HG03159 (cell line): Measurements from ENCODE around the gene CDC26.
A peak's percentile ranks its signal among the peaks of the same experiment; 100 is the strongest.
"Not testable (repeated sequence)": the region's sequence is repeated elsewhere in the genome, so short reads cannot be mapped to it uniquely, and the experiment has no call there.

ENCODE experiments used
- ATAC-seq: cut with Tn5 transposase; IDR thresholded peaks from one replicate; pipeline ENCODE4 v1.9.1; 2021; ENCODE audit warnings: mild to moderate bottlenecking, moderate library complexity; ENCODE audit not compliant: unreplicated experiment

The CDC26 gene

GRCh38 chr9:113296247-113296646 lies 20.9 kb upstream of the CDC26 start:
- not testable (repeated sequence) for ATAC-seq

DNA sequence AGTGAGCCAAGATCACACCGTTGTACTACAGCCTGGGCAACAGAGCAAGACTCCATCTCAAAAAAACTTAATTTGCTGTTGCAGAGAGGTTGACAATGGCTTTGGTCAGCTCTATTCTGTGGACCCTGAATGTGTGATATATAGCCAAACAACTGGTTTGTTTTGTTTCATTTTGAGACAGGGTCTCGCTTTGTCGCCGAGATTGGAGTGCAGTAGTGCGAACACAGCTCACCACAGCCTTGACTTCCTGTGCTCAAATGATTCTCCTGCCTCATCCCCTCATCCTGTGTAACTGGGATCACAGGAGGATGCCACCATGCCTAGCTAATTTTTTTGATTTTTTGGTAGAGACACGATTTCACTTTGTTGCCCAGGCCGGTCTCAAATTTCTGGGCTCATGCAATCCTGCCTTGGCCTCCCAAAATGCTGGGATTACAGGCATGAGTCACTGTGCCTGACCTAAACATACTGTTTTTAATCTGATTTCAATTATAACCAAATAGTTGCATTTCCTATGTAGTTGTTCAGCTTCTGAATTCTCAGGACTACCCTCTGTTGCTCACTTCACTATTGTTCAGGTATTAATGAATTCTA lies 18.0 kb upstream of the CDC26 start:
- ATAC-seq: no peak

DNA sequence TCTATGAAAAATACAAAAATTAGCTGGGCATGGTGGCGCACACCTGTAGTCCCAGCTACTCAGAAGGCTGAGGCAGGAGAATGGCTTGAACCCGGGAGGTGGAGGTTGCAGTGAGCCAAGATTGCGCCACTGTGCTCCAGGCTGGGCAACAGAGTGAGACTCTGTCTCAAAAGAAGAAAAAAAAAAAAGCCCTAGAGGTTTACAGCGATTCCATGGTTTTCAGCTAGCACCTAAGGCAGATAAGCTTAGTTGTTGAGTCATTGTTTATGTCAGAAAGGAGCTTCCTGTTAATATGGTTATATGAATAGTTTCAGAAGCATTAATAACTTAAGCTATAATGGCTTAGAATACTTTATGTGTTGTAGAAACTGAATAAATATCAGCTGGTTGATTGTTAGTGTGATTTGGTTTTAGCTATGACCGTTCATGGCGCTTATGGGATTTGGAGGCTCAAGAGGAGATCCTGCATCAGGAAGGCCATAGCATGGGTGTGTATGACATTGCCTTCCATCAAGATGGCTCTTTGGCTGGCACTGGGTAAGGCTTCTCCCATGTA lies 14.8 kb upstream of the CDC26 start:
- ATAC-seq: no peak

DNA sequence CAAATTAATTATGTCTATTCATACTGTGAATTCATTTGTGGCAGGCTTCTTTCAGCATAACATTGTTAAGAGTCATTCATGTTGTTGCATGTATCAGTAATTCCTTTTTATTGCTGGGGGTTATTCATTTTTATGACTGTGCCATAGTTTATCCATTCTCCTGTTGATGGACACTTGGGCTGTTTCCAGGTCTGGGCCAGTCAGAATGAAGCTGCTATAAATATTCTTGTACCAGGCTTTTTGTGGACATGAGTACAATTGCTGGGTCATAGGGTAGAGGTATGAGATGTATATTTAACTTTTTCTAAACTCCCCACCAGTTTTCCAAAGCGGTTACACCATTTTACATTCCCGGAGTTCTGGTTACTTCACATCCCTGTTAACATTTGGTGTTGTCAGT lies 13.7 kb upstream of the CDC26 start:
- ATAC-seq: no peak

- ATAC-seq: no peak
Observed at GRCh38 chr9:113281356-113281755, 6.0 kb upstream of the CDC26 start.

- ATAC-seq: no peak
Observed at GRCh38 chr9:113278840-113279239, 3.5 kb upstream of the CDC26 start.

DNA sequence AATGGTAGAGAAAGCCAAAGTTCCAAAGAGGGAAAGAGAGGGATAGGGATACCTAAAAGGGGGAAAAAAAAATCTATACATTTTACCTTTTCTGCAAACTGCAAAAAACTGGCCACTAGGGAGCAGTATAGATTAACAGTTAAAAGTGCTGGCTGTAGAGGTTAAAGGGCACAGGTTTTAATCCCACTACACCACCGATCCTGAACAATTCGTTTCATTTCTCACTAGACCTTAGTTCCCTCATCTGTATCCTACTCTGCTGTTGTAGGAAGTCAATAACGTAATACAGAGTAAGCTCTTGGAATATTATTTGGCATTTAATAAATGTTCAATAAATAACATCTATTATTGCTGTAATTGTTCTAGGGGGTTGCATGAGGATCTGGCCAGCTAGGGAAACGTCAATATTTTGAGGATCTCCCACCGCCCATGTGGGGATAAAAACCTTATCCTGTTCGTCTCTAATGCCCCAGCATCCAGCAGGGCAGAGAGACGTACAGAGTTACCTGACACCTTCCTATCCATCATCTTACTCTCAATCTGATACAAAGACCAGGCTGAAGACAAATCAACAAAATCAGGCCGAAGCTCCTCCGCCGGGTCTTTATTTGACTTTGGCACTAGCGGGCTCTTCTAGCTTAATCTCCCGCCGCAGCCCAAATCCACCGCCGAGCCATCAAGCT lies 757 bp downstream of the CDC26 start:
- ATAC-seq: peak; percentile 7

- ATAC-seq: no peak
Observed at GRCh38 chr9:113269871-113270270, 5.5 kb downstream of the CDC26 start.

- ATAC-seq: no peak
Observed at GRCh38 chr9:113269355-113269754, 6.0 kb downstream of the CDC26 start.

DNA sequence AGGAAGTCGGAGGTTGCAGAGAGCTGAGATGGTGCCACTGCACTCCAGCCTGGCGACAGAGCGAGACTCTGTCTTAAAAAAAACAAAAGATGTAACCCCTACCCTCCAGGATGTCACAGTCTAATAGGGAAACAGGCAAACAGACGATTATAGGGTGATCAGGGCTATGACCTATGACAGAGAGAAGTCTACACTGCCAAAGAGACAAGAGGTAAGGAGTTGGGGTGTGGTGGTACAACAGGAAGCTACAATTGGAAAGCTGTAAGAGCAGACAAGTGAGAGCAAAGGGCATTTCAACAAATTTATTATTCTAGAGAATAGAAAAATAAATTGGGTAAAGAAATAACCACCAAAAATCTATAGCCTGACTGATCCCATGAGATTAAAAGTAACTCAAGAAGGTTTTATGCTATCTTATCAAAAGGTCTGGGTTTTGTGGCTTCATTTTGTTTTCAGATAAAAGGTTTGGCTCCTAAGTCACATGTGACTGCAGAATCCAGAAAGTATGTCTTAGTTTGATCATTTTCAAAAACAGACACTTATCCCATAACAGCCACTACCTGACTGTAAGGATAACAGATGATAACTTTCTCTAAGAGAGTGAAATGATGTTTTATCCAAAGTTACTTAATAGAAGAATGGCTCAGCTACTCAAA lies 7.3 kb downstream of the CDC26 start:
- ATAC-seq: no peak

DNA sequence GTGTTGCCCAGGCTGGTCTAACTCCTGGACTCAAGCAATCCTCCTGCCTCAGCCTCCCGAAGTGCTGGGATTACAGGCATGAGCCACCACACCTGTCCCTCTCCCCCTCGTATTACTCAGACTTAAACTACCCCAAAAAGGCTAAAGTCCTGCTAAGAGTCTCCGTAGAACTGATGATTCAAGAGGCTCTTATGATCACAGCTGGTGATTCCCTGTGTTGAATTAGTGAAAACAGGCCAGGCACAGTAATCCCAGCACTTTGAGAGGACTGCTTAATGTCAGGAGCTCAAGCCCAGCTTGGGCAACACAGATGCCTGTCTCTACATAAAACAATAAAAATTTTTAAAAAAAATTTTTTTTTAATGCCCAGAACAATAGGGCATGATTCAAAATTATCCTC lies 9.2 kb downstream of the CDC26 start:
- no peak for ATAC-seq

DNA sequence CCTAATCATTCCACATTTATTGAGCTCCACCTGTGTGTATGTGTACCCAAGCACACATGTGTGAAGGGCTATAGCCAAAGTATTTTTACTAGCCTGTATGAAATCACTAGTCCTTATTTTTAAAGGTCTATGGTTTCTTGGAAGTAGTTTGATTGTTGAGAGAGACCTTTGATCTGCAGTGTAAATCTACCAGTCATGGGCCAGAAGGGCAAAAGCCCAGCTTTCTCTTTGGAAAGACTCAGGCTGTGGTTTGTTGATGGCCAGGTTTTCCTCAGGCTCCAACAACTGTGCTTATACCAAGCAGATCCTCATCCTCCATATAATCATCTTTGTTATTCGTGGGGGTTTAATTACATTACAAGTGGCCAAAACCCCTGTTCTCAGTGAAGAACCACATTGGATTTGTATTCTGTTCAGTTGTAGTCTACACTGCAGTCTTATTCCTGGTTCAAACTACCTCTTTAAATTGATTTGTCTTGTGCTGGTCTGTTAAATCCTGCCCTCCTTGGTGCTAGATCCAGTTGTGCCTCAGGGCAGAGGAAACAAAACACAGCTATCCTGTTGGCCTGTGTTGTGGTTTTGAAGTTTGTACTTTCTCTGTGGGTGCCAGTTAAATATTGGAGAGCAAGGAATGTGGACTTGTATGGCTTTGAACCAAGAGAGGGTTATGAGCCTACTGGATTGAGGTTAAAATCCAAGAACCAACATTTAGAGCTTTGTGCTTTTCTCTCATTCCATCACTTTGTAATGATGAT lies 13.3 kb downstream of the CDC26 start:
- no peak for ATAC-seq

DNA sequence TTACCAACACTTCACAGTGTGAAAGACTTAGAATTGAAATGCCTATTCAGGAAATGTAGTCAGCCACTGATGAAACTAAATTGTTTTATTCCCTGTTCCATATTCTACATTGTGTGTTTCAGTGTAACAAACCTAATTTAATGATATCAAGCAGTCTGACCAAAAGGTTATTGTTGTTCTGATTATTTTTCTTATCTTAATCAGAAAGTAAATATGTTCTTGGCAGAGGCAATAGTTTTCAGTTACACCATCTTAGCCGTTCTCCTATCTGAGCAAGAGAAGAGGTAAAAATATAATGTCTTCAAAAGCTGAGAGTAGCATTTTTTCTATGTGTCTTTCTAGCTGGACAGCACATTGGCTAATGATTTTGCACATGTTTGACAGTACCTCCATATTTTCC lies 17.1 kb downstream of the CDC26 start:
- no peak for ATAC-seq

GRCh38 chr9:113257863-113258262 lies 17.5 kb downstream of the CDC26 start:
- no peak for ATAC-seq

GRCh38 chr9:113255438-113255837 lies 19.9 kb downstream of the CDC26 start:
- ATAC-seq: no peak

DNA sequence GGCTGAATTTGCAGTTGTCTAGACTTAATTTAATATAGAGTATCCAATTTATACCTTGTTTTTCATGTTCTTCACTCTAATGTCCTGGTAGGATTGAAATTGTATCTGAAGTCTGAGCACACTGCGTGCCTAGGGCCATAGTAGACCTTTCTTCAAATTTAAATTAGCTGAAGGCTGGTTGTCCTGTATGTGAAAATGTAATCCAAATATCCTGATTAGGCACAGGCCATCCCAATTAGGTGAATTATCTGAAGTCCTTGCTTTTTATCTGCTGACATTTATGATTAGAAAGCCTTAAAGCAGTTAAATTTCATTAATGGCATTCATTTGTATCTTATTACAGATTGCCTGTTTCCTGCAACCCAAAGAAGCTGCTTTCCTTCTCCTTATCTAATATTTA lies 20.4 kb downstream of the CDC26 start:
- ATAC-seq: no peak

DNA sequence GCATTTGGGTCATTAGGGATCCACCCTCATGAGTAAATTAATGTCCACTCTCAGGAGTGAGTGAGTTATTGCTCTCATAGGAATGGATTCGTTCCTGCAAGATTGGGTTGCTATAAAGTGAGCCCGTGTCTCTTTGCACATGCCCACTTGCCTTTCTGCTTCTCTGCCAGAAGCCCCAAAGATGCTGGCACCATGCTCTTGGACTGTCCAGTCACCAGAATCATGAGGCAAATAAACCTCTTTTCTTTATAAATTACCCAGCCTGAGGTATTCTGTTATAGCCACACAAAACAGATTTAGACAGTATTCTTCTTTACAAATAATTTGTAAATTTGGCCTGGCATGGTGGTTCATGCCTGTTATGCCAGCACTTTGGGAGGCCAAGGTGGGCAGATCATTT lies 24.6 kb downstream of the CDC26 start:
- no peak for ATAC-seq

GRCh38 chr9:113249661-113250060 lies 25.7 kb downstream of the CDC26 start:
- ATAC-seq: not testable (repeated sequence)

- no peak for ATAC-seq
Observed at GRCh38 chr9:113247640-113248039, 27.7 kb downstream of the CDC26 start.

GRCh38 chr9:113246928-113247327 lies 28.4 kb downstream of the CDC26 start:
- ATAC-seq: no peak

DNA sequence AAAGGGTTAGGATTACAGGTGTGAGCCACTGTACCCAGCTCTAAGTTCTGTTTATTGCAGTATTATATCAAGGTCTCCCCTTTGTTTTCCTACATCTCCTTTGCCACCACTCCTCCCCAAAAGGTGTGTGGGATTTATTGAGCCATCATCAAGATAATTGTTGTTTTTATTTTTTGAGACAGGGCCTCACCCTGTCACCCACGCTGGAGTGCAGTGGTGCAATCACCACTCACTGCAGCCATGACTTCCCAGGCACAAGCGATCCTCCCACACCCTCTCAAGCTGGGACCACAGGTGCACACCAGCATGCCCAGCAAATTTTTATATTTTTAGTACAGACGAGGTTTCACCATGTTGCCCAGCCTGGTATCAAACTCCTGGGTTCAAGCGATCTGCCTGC lies 29.5 kb downstream of the CDC26 start:
- no peak for ATAC-seq
